K562 (cell line): ENCODE results near the gene PRSS35. TPM values are rescaled to one million over a fixed set of nuclear protein-coding genes. Genes with fewer than 3 reads are reported as not detected.
A peak's percentile ranks its signal among the peaks of the same experiment; 100 is the strongest.

Experiments
- RFX5 ChIP-seq: IDR thresholded peaks from 2 replicates; pipeline ENCODE4 v1.6.1; 2011; ENCODE audit warnings: low read depth, mild to moderate bottlenecking, improper control_type of control experiment, low read length
- polyA plus RNA-seq, 8 experiments: library from polyadenylated mRNA; depleted of rRNA in 4 of 8; stranded (reverse) in 5 of 8; unstranded in 3 of 8; fragments of >200 nt; fragmentation: Nextera tagmentation in 2 of 8; fragmentation: Illumina TruSeq in 1 of 8; extraction: Ambion mirVana in 2 of 8; extraction: Trizol in 1 of 8; gene quantifications; 2 replicates each; pipeline versions ENCODE4 v1.2.1 to v1.2.3, GENCODE V29; 2011 to 2014; ENCODE audit warnings: inconsistent platforms in 1 of 8, missing spikeins in 1 of 8
- total RNA-seq, 7 experiments: library from RNA; depleted of rRNA in 6 of 7; stranded (reverse); fragments of >200 nt in 6 of 7; fragmentation: Illumina TruSeq in 2 of 7; extraction: Trizol in 2 of 7; gene quantifications; 2 replicates each; pipeline versions ENCODE4 v1.2.1 to v1.2.3, GENCODE V29; 2011 to 2021; ENCODE audit warnings: low replicate concordance in 1 of 7
- TF ChIP-seq, protein P1 (sequence below), 2 experiments: fragments of 450-650 bp; formaldehyde crosslinking in 1 of 2; IDR thresholded peaks; 2 replicates each; pipeline versions ENCODE4 v1.4.0 to v1.6.1; 2014 to 2020; ENCODE audit warnings: mild to moderate bottlenecking in 2 of 2, borderline replicate concordance in 1 of 2, low read depth in 1 of 2

The PRSS35 gene
- total and polyA plus RNA-seq, 9 of the 15 experiments (the other 6 are each of a cell fraction or from before 2014, with no cell fraction given), result not detected

DNA sequence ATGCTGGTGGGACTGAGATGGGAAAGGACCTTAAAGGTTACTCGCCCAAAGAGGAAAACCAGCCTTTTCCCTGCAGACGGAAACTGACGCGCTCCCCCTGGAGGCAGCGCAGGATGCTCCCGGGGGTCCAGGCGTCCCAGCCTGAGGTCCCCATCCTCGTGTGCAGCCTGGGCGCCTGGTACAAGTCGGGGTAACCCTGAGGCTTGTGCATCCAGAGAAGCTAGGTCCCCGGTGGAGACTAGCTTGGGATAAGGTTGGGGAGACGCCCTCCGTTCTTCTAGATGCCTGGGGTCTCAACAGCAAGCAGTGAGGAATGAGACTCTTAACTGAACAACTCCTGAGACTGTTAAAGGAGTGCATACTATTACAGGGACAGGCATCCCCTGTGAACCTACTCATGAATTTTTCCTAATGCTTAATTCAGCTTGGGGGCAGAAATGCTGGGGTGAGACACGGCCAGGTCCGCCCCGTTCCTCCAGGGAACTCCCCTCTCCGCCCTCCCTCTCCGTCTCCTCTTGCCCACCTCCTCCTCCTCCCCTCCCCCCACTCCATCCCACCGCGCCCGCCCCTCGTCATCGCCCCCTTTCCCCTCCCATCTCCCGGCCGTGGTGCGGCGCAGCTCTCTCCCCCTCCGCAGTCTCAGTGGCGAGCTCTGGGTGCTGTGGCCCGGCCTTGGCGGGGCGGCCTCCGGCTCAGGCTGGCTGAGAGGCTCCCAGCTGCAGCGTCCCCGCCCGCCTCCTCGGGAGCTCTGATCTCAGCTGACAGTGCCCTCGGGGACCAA is at the start of gene PRSS35 (continued):
- TF ChIP-seq, protein P1, sequence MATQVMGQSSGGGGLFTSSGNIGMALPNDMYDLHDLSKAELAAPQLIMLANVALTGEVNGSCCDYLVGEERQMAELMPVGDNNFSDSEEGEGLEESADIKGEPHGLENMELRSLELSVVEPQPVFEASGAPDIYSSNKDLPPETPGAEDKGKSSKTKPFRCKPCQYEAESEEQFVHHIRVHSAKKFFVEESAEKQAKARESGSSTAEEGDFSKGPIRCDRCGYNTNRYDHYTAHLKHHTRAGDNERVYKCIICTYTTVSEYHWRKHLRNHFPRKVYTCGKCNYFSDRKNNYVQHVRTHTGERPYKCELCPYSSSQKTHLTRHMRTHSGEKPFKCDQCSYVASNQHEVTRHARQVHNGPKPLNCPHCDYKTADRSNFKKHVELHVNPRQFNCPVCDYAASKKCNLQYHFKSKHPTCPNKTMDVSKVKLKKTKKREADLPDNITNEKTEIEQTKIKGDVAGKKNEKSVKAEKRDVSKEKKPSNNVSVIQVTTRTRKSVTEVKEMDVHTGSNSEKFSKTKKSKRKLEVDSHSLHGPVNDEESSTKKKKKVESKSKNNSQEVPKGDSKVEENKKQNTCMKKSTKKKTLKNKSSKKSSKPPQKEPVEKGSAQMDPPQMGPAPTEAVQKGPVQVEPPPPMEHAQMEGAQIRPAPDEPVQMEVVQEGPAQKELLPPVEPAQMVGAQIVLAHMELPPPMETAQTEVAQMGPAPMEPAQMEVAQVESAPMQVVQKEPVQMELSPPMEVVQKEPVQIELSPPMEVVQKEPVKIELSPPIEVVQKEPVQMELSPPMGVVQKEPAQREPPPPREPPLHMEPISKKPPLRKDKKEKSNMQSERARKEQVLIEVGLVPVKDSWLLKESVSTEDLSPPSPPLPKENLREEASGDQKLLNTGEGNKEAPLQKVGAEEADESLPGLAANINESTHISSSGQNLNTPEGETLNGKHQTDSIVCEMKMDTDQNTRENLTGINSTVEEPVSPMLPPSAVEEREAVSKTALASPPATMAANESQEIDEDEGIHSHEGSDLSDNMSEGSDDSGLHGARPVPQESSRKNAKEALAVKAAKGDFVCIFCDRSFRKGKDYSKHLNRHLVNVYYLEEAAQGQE (IDR thresholded peaks at IDR 0.05; ENCODE audit: borderline replicate concordance), result peak; percentile 87
- TF ChIP-seq, protein P1 (CRISPR knock-in tag; IDR thresholded peaks at IDR 0.05; ENCODE audit: low read depth), result no peak
- TF ChIP-seq RFX5, result no peak
